ENCODE measurements around the gene PDE4D. TPM values are rescaled to one million over a fixed set of nuclear protein-coding genes. Genes with fewer than 3 reads are reported as not detected.

Gene PDE4D
- total RNA-seq, 4 donors from 2014 or later, result 6.7 to 21.0 (median 15.0) TPM

- no peak for DNase-seq (ENCODE audit: low spot score in 2 of 2)
- WGBS, 2 donors, result 84 to 87% methylated on average over 1 of the region's 1 CpG
- TF ChIP-seq CTCF (IDR thresholded peaks at IDR 0.05) (no peak), POLR2A (IDR thresholded peaks at IDR 0.05) (no peak)
- H3K4me3 ChIP-seq (ENCODE audit: low read depth, poor library complexity, severe bottlenecking), result no peak overlapping the region
- intact Hi-C loops (cut with DNase I; ENCODE audit: low total_unique reads), result no loop called here
These were observed 287.6 kb downstream of the PDE4D start for GRCh38 chr5:59605915-59606314.

GRCh38 chr5:59604111-59604510 lies 289.4 kb downstream of the PDE4D start:
- H3K4me3 ChIP-seq (ENCODE audit: low read depth, poor library complexity, severe bottlenecking), result no peak overlapping the region
- WGBS, 2 donors, result 65 to 91% methylated on average over 4 of the region's 4 CpGs
- no peak for DNase-seq (ENCODE audit: low spot score in 2 of 2)
- intact Hi-C loops (cut with DNase I; ENCODE audit: low total_unique reads), result no loop called here
- TF ChIP-seq POLR2A (IDR thresholded peaks at IDR 0.05) (no peak), CTCF (IDR thresholded peaks at IDR 0.05) (no peak)

DNA sequence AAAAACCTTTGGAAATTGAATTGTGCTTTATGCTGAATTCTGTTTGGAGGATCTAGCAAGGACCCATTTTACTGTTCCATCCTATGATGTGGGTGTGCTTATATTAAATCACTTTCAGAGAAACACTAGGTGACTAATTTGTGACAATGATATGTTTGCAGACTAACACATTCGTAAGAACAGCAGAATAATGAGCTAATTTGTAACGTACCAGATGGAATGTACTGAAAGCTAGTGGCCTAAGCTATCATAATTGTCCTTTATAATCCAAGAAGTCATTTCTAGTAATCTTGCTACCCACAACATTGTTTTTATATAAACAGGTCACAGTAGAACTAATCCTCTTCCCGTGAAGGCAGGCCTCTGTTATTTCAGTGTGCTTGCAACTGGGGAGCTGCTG lies 292.5 kb downstream of the PDE4D start:
- no peak overlapping the region for H3K4me3 ChIP-seq (ENCODE audit: low read depth, poor library complexity, severe bottlenecking)
- no peak for DNase-seq (ENCODE audit: low spot score in 2 of 2)
- WGBS, 2 donors, result 87 to 89% methylated on average over 3 of the region's 3 CpGs
- TF ChIP-seq CTCF (IDR thresholded peaks at IDR 0.05) (no peak), POLR2A (IDR thresholded peaks at IDR 0.05) (no peak)
- intact Hi-C loops (cut with DNase I; ENCODE audit: low total_unique reads), result no loop called here

DNA sequence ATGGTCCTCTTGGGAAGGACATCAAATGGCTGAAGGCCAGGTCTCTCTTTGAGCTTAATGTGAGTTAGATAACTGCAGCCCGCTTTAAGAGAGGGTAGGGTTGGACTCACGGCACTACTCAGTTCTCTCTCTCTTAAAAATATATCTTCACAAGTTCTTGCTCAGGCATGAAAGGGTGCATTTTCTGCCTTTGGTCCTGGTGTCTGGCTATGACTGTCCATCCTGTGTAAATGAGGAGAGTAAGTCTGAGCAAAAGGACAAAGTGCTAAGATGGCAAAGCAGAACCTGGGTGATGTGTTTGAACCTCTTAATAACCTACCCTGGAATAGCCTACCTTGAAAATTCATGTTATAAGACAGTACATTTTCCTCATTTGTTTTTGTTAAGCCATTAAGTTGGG lies 293.4 kb downstream of the PDE4D start:
- TF ChIP-seq CTCF (IDR thresholded peaks at IDR 0.05), result no peak
- no peak for TF ChIP-seq POLR2A (IDR thresholded peaks at IDR 0.05)
- H3K4me3 ChIP-seq (ENCODE audit: low read depth, poor library complexity, severe bottlenecking), result no peak overlapping the region
- 85 to 89% methylated on average over 2 of the region's 2 CpGs for WGBS, 2 donors
- intact Hi-C loops (cut with DNase I; ENCODE audit: low total_unique reads), result no loop called here
- DNase-seq (ENCODE audit: low spot score in 2 of 2), result no peak

DNA sequence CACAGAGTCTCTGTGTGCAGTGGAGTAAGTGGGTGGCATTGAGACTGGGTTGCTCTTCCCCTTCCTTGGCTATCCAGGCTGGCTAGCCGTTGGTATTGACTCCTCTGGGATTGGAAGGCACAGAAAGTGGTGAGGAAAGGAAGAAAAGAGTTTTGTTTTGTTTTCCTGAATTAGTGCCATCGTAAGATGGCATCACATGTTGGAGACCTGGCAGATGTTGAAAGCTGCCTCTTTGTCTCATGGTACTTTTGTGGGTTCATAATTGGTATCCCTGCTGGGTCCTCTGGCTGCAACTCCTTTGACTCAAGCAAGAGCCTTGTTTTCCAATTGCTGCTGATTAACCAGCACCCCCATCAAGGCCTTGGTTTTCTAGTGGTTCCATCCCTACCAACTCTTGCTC lies 293.8 kb downstream of the PDE4D start:
- DNase-seq (ENCODE audit: low spot score in 2 of 2), result no peak
- intact Hi-C loops (cut with DNase I; ENCODE audit: low total_unique reads), result no loop called here
- TF ChIP-seq POLR2A (IDR thresholded peaks at IDR 0.05) (no peak), CTCF (IDR thresholded peaks at IDR 0.05) (no peak)
- no peak overlapping the region for H3K4me3 ChIP-seq (ENCODE audit: low read depth, poor library complexity, severe bottlenecking)
- 94 to 96% methylated on average over 2 of the region's 2 CpGs for WGBS, 2 donors

DNA sequence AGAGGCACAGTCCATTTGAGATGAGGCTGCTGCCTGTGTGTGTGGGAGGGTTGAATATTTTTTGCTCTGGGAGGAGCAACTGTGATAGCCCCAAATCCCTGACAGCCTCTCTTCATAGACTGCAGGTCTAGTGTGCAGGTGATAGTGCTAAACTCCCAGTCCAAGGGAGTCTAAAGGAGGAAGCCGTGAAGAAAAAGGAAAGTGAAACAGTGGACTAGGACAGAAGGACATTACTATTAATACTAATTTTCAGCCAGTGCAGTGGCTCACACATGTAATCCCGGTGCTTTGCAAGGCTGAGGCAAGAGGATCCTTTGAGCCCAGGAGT lies 295.0 kb downstream of the PDE4D start:
- no peak for DNase-seq (ENCODE audit: low spot score in 2 of 2)

More for the DNA sequence above, 295.0 kb downstream of the PDE4D start:
- TF ChIP-seq CTCF (IDR thresholded peaks at IDR 0.05) (no peak), POLR2A (IDR thresholded peaks at IDR 0.05) (no peak)
- intact Hi-C loops (cut with DNase I; ENCODE audit: low total_unique reads), result no loop called here
- 34 to 48% methylated on average over 2 of the region's 2 CpGs for WGBS, 2 donors
- H3K4me3 ChIP-seq (ENCODE audit: low read depth, poor library complexity, severe bottlenecking), result no peak overlapping the region
